ENCODE data around the gene JADE2.

DNA sequence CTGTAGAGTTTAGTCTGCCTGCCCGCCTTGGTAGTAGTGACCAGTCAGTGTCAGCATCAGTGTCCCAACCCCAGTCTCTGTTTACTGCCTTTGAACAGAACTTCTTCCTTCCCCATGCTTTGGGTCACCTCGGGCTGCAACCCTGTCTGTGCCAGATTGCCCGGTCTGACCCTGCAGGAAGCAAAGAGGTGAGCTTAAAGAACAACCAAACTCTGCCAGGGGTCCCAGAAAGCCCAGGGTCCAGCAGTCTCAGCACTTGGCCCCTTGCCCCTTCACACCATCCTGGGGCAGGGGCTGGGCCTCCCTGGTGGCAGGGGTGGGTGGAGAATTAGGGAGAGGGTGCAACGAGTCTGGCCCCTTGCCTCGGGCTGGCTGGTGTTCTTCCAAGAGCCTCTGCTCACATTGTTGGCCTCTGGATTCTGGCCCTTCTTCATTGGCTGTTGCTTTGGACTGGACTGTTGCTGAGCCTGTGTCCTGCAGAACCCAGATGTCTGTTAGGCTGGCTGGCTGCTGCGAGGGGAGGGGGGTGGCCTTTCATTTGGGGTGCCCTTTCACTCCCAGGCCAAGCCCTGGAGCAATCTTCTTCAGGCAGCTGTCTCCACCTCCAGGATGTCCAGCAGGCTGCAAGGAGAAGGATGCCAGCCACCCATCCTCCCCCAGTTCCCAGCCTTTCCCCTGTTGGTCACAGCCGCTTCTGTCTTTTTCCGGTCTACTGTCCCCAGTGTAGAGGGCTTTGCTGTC, 55.9 kb downstream of the JADE2 start:
- TF ChIP-seq POLR2AphosphoS5 (IDR thresholded peaks at IDR 0.05; ENCODE audit: insufficient read depth, low read depth, low read length) (no peak), EZH2 (IDR thresholded peaks at IDR 0.05; ENCODE audit: borderline replicate concordance, low read depth, low read length, severe bottlenecking) (no peak), POLR2A (IDR thresholded peaks at IDR 0.05; ENCODE audit: low read depth, low read length) (no peak), MYC (IDR thresholded peaks at IDR 0.05; ENCODE audit: low read depth, low read length) (no peak), JUN (IDR thresholded peaks at IDR 0.05; ENCODE audit: borderline replicate concordance, insufficient read depth, insufficient read length, low read depth) (no peak), GATA2 (IDR thresholded peaks at IDR 0.05; ENCODE audit: insufficient read depth, insufficient read length, low read depth, low read length) (no peak)
- TF ChIP-seq, protein P1, sequence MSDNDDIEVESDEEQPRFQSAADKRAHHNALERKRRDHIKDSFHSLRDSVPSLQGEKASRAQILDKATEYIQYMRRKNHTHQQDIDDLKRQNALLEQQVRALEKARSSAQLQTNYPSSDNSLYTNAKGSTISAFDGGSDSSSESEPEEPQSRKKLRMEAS (IDR thresholded peaks at IDR 0.05; ENCODE audit: insufficient read depth, insufficient read length) = no peak
- TF ChIP-seq, protein P2, sequence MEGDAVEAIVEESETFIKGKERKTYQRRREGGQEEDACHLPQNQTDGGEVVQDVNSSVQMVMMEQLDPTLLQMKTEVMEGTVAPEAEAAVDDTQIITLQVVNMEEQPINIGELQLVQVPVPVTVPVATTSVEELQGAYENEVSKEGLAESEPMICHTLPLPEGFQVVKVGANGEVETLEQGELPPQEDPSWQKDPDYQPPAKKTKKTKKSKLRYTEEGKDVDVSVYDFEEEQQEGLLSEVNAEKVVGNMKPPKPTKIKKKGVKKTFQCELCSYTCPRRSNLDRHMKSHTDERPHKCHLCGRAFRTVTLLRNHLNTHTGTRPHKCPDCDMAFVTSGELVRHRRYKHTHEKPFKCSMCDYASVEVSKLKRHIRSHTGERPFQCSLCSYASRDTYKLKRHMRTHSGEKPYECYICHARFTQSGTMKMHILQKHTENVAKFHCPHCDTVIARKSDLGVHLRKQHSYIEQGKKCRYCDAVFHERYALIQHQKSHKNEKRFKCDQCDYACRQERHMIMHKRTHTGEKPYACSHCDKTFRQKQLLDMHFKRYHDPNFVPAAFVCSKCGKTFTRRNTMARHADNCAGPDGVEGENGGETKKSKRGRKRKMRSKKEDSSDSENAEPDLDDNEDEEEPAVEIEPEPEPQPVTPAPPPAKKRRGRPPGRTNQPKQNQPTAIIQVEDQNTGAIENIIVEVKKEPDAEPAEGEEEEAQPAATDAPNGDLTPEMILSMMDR (IDR thresholded peaks at IDR 0.05; ENCODE audit: extremely low read depth in 1 of 2, insufficient read depth in 1 of 2, low read depth in 1 of 2, low read length in 2 of 2) = peak in 1 of 2 donors; percentile 5
